GM12864 (cell line): Measurements from ENCODE around the gene CCDC149.

Experiments
- DNase-seq: peaks from one replicate; pipeline ENCODE4 v3.0.0-alpha.2; 2011; ENCODE audit warnings: low read depth
- H3K4me3 ChIP-seq: 2 replicates; pipeline ENCODE4 v1.5.1; 2011; ENCODE audit warnings: mild to moderate bottlenecking, low read depth, low read length, control low read depth
- CTCF ChIP-seq: IDR thresholded peaks from 2 replicates; pipeline ENCODE4 v1.5.1; 2011; ENCODE audit warnings: low read depth, mild to moderate bottlenecking, moderate library complexity, low read length, control low read depth, inconsistent platforms; ENCODE audit errors: missing control alignments

CCDC149 gene

DNA sequence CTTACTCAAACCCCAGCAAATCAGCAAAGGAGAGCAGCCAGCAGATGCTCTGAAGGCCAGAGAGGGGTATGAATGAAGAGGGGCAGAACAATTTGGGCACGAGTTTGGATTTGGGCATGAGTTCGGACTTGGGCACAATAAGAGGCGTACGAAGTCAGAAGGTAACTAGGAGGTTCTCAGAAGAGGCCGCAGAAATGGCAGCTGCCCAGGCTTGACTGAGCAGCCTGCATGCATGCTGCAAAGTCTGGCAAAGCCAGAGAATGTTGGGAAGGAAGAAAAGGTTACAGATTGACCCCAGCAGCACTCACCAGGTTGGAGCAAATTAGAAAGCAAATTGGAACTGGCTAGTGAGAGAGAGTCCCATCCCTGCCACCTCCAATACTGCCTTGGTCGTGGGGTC, 15.2 kb downstream of the CCDC149 start:
- no peak for DNase-seq
- H3K4me3 ChIP-seq = no peak overlapping the region
- TF ChIP-seq CTCF = no peak

GRCh38 chr4:24896977-24897376, 15.9 kb downstream of the CCDC149 start:
- no peak for DNase-seq
- H3K4me3 ChIP-seq = no peak overlapping the region
- TF ChIP-seq CTCF = no peak

GRCh38 chr4:24896056-24896455, 16.8 kb downstream of the CCDC149 start:
- TF ChIP-seq CTCF = no peak
- H3K4me3 ChIP-seq = no peak overlapping the region
- DNase-seq = no peak

DNA sequence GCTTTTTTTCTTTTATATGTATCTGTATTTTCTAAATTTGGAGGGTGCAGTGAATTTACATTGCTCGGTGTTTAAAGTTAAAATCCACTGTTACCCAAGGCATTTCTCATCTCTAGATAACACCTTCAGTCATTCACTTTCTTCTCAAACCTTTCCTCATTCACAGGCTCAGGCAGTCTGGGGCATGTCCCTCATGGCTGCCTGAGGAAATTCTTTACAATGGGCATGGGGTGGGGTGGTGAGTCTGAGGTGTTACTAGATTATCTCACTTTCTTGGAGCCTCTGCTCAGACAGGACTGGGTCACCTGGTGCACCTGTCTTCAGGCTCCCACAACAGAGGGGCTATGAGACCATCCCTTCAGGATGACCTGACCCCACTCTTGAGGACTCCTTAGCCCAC, 17.4 kb downstream of the CCDC149 start:
- TF ChIP-seq CTCF = no peak
- no peak overlapping the region for H3K4me3 ChIP-seq
- no peak for DNase-seq

DNA sequence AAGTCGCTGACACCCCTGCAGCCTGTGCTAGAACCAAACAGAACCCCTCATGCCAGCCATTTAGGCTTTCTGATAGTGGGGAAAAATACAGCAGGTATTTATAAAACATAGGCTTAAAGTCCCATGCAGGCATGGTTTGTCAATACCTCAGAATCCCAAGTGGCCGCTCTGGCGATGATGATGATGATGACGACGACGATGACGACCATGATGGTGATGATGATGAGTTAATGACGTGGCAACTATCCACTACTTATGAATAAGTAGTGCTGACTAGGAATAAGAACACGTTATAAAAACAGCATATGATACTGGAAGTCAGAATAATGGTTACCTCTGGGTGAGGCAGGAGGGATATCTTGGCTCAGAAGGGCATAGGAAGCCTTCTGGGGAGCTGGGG, 18.0 kb downstream of the CCDC149 start:
- TF ChIP-seq CTCF = no peak
- DNase-seq = no peak
- H3K4me3 ChIP-seq = no peak overlapping the region

DNA sequence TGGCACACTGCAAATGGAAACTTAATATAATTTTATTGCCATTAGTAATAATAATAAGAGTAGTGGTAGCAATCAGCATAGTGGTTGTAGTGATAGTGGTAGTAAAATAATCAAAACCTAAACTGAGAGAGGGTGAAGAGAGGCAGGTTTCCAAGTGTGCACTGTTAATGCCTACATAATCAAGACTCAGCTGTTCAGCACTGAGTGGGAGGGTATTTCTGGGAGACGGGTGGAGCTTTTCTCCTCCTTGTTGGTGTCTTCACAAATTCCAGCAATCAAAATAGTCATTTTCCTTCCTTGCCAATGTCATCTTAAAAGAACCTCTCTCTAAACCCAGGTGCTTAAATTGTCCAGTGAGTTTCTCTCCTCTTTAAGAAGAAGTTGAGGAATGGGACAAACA, 18.6 kb downstream of the CCDC149 start:
- TF ChIP-seq CTCF = no peak
- DNase-seq = no peak
- H3K4me3 ChIP-seq = no peak overlapping the region

DNA sequence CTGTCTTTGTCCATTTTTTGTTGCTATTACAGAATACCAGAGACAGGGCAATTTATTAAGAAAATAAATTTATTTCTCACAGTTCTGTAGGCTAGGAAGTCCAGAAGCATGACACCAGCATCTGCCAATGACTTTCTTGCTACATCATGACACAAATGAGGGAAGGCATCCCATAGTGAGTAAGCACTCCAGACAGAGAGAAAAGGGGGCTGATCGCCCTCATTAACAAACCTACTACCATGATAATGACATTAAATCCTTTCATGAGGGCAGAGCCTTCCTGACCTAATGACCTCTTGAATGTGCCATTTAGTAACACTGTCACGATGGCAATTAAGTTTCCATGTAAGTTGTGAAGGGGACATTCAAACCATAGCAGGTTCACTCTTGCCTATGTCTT, 20.1 kb downstream of the CCDC149 start:
- DNase-seq = no peak
- no peak for TF ChIP-seq CTCF
- H3K4me3 ChIP-seq = no peak overlapping the region
